BJ (cell line): ENCODE measurements around the gene SMPDL3B. TPM values are rescaled to one million over a fixed set of nuclear protein-coding genes. Genes with fewer than 3 reads are reported as not detected.

Source experiments
- CTCF ChIA-PET: fragments of 350-600 bp; formaldehyde crosslinking; extraction: SDS; loops from one replicate; lab custom pipeline; 2021; ENCODE audit warnings: antibody characterized with exemption, inconsistent platforms; lab: Yijun Ruan, JAX
- POLR2A ChIA-PET: fragments of 300-600 bp; sonication (Branson Sonifier 250); formaldehyde crosslinking; extraction: SDS; loops from one replicate; lab custom pipeline; 2021; ENCODE audit warnings: antibody characterized with exemption; lab: Charles Lee
- DNase-seq: peaks from one replicate; pipeline ENCODE4 v3.0.0-alpha.2; 2011; ENCODE audit warnings: low read depth
- H3K27me3 ChIP-seq: 2 replicates; pipeline ENCODE4 v1.6.0; 2011; ENCODE audit warnings: low read length; ENCODE audit not compliant: control insufficient read depth, insufficient read depth
- H3K36me3 ChIP-seq: 2 replicates; pipeline ENCODE4 v1.5.1; 2011; ENCODE audit warnings: low read length; ENCODE audit not compliant: control insufficient read depth, insufficient read depth
- H3K4me3 ChIP-seq: 2 replicates; pipeline ENCODE4 v1.5.1; 2011; ENCODE audit warnings: low read depth, mild to moderate bottlenecking, control low read depth, low read length
- polyA minus RNA-seq: library from RNA; depleted of rRNA, polyadenylated mRNA; stranded (reverse); fragments of >200 nt; gene quantifications from 2 replicates; pipeline ENCODE4 v1.2.3, GENCODE V29; 2011; rRNA and poly(A)+ RNA removed
- polyA plus RNA-seq: library from polyadenylated mRNA; depleted of rRNA; stranded (reverse); fragments of >200 nt; gene quantifications from 2 replicates; pipeline ENCODE4 v1.2.3, GENCODE V29; 2011; rRNA removed
- TF ChIP-seq, protein P1 (sequence below): IDR thresholded peaks from 2 replicates; pipeline ENCODE4 v1.5.1; 2011; ENCODE audit warnings: low read depth, mild to moderate bottlenecking, control low read depth, inconsistent platforms, low read length, moderate library complexity; ENCODE audit not compliant: insufficient read depth

The SMPDL3B gene, protein sequence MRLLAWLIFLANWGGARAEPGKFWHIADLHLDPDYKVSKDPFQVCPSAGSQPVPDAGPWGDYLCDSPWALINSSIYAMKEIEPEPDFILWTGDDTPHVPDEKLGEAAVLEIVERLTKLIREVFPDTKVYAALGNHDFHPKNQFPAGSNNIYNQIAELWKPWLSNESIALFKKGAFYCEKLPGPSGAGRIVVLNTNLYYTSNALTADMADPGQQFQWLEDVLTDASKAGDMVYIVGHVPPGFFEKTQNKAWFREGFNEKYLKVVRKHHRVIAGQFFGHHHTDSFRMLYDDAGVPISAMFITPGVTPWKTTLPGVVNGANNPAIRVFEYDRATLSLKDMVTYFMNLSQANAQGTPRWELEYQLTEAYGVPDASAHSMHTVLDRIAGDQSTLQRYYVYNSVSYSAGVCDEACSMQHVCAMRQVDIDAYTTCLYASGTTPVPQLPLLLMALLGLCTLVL
- polyA plus RNA-seq (0.21 and 0.34 TPM in 2 replicates), polyA minus RNA-seq (not detected in 2 replicates)

DNA sequence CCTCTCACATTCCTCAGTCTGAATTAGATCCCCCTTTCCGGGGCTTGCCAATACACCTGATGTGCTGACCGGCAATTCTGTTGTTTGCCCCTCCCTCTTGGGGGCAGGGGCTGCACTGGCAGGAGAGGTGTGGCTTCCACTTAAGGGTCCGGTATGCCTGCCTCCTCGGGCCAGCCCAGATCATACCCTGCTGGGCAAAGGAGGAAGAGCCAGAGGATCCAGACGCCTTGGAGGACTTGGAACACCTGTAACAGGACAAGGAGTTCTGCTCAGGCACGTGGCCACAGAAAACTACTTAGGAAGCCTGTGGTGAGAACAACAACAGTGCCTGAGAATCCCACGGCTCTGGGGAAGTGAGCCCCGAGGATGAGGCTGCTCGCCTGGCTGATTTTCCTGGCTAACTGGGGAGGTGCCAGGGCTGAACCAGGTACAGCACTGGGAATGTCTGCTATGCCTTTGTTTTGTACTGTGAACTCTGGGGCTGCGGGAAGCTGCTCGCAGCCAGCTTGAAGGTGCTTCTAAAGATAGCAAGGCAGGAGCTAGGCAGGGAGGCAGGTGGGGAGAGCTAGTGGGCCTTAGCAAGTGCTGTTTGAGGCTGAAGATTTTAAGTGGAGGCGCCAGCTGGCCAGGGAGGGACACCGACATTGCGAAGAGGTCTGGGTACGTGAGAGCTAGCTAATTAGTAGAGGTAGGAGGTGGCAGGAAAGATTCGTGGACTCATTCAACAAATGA lies at the start of gene SMPDL3B:
SMPDL3B (plus strand) TSS at position 183 of the 732 bp plus-strand sequence; CDS start at position 367, 184 bp downstream.
- Histone ChIP-seq H3K4me3 (no peak within 1 kb of the TSS), H3K36me3 (no peaks in the 10 kb centered on the region), H3K27me3 (peaks cover 3% of the 10 kb centered on the region)
- DNase-seq, result no peak
- ChIA-PET CTCF (no interaction called here), POLR2A (no interaction called here)
- TF ChIP-seq, protein P1, sequence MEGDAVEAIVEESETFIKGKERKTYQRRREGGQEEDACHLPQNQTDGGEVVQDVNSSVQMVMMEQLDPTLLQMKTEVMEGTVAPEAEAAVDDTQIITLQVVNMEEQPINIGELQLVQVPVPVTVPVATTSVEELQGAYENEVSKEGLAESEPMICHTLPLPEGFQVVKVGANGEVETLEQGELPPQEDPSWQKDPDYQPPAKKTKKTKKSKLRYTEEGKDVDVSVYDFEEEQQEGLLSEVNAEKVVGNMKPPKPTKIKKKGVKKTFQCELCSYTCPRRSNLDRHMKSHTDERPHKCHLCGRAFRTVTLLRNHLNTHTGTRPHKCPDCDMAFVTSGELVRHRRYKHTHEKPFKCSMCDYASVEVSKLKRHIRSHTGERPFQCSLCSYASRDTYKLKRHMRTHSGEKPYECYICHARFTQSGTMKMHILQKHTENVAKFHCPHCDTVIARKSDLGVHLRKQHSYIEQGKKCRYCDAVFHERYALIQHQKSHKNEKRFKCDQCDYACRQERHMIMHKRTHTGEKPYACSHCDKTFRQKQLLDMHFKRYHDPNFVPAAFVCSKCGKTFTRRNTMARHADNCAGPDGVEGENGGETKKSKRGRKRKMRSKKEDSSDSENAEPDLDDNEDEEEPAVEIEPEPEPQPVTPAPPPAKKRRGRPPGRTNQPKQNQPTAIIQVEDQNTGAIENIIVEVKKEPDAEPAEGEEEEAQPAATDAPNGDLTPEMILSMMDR, result no peak

DNA sequence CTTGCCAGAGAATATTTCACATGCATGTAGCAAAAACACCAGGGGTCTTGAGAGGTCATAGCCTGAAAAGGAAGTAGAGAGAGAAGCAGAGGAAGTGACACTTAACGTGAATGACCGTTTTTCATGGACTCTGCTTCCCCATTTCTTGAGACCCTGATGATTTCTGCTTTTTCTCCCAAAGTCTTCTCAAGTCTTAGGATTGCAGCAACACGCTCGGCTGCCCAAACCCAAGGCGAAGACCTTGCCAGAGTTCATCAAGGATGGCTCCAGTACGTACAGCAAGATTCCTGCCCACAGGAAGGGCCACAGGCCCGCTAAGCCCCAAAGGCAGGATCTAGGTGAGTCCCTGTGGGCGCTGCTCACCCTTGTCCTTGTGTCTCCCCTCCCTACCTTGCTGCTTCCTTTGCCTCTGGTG lies 49.7 kb upstream of the SMPDL3B start:
- no peaks in the 10 kb centered on the region for H3K27me3 ChIP-seq
- ChIA-PET CTCF (no interaction called here), POLR2A (no interaction called here)
- DNase-seq, result no peak
- no peak overlapping the region for H3K4me3 ChIP-seq
- H3K36me3 ChIP-seq, result peaks cover 3% of the 10 kb centered on the region
- TF ChIP-seq, protein P1, result no peak

DNA sequence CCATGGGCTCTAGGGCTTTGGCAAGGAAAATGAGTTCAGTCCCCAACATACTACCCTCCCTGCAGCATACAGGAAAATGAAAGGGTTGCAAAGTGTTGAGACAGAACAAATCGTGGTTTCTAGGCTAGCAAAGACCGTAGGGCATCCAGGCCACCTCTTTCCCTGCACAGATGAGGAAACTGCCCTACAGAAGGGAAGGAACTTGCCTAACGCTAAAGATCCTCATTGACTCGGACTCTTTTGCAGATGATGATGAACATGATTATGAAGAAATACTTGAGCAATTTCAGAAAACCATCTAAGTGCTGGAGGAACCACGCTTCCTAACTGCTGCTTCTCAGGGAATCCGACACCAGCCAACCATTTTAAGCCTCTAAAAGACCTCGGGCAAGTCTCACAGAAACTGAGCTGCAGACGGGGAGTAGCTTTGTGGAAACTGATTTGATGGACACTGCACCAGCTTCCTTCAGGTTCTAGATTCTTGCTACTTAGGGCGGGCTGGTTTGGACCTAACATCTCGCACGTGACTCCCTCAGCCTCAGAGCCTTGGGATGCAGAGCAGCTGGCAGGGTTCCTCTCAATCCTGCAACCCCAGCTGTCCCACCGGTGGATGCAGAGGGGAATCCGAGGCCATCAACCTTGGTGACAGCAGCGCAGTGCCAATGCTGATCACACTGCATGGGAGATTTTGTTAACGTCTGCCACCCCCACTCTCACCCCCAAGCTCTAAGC lies 49.0 kb upstream of the SMPDL3B start:
- TF ChIP-seq, protein P1, result no peak
- ChIA-PET CTCF (no interaction called here), POLR2A (no interaction called here)
- Histone ChIP-seq H3K27me3 (no peaks in the 10 kb centered on the region), H3K36me3 (peaks cover 3% of the 10 kb centered on the region), H3K4me3 (no peak overlapping the region)
- DNase-seq, result no peak

DNA sequence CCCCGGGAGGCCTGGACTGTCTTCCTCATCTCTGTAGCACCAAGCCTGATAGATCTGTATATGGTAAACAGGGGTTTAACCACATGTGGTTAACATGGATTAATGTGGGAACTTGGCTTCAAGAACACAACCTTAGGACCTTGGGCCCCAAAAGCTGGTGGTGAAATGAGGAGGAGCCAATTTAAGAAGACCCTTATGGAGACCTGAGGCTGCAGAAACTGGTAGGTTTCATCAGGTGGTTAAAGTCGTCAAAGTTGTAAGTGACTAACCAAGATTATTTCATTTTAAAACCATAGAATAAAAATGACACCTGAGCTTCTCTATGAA lies 48.5 kb upstream of the SMPDL3B start:
- CTCF ChIA-PET, result no interaction called here
- DNase-seq, result no peak
- H3K27me3 ChIP-seq, result no peaks in the 10 kb centered on the region
- TF ChIP-seq, protein P1, result no peak
- no peak overlapping the region for H3K4me3 ChIP-seq
- POLR2A ChIA-PET, result no interaction called here
- H3K36me3 ChIP-seq, result peaks cover 3% of the 10 kb centered on the region

DNA sequence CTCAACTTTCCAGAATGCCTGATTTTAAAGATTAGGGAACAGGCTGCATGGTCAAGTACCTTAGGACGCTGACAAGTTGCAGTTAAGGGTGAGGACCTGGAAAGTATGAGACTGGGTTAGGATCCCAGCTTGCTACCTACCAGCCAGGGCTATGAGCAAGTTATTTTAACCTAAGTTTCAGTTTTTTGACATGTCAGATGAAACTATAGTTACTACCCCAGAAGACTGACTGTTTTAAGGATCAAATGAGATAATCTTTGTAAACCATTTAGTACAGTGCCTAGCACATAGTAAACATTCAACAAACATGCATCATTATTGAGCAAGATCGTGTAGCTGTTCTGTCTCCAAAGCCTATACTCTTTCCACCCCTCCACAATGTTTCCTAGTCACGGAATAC lies 48.1 kb upstream of the SMPDL3B start:
- ChIA-PET CTCF (no interaction called here), POLR2A (no interaction called here)
- DNase-seq, result no peak
- H3K27me3 ChIP-seq, result no peaks in the 10 kb centered on the region
- TF ChIP-seq, protein P1, result no peak
- H3K36me3 ChIP-seq, result peaks cover 3% of the 10 kb centered on the region
- H3K4me3 ChIP-seq, result no peak overlapping the region
